Measurements from ENCODE around the gene HS1BP3.

HS1BP3 gene

GRCh38 chr2:20615068-20615465, 35.8 kb downstream of the HS1BP3 start:
- DNase-seq = no peak

GRCh38 chr2:20614201-20615067, 36.5 kb downstream of the HS1BP3 start:
- peak; percentile 17 for DNase-seq

- DNase-seq = peak; percentile 46
Measured at GRCh38 chr2:20612925-20613916, 37.7 kb downstream of the HS1BP3 start.

GRCh38 chr2:20611844-20612356, 39.0 kb downstream of the HS1BP3 start:
- no peak for DNase-seq

GRCh38 chr2:20611077-20611843, 39.6 kb downstream of the HS1BP3 start:
- DNase-seq = no peak

GRCh38 chr2:20609995-20610357, 40.9 kb downstream of the HS1BP3 start:
- DNase-seq = no peak

GRCh38 chr2:20609349-20609994, 41.4 kb downstream of the HS1BP3 start:
- peak; percentile 89 for DNase-seq

GRCh38 chr2:20608666-20609348, 42.1 kb downstream of the HS1BP3 start:
- DNase-seq = no peak

- DNase-seq = no peak
Measured at GRCh38 chr2:20607446-20607845, 43.5 kb downstream of the HS1BP3 start.

GRCh38 chr2:20606198-20606597, 44.7 kb downstream of the HS1BP3 start:
- no peak for DNase-seq

GRCh38 chr2:20604951-20605381, 45.9 kb downstream of the HS1BP3 start:
- DNase-seq = peak; percentile 47

GRCh38 chr2:20604401-20604911, 46.4 kb downstream of the HS1BP3 start:
- DNase-seq = no peak

GRCh38 chr2:20603791-20604190, 47.1 kb downstream of the HS1BP3 start:
- DNase-seq = no peak

- DNase-seq = no peak
Measured at GRCh38 chr2:20602803-20603202, 48.1 kb downstream of the HS1BP3 start.

GRCh38 chr2:20600756-20601325, 50.1 kb downstream of the HS1BP3 start:
- no peak for DNase-seq

- no peak for DNase-seq
Measured at GRCh38 chr2:20599861-20600461, 50.9 kb downstream of the HS1BP3 start.

GRCh38 chr2:20599001-20599600, 51.8 kb downstream of the HS1BP3 start:
- DNase-seq = no peak

GRCh38 chr2:20597860-20598183, 53.1 kb downstream of the HS1BP3 start:
- DNase-seq = no peak

- no peak for DNase-seq
Measured at GRCh38 chr2:20596973-20597859, 53.7 kb downstream of the HS1BP3 start.

Data from NCI-H2171 treated with DMSO at 0.1 percent for 48 hours (cell line).